ENCODE results near the gene TEAD1. TPM values are rescaled to one million over a fixed set of nuclear protein-coding genes. Genes with fewer than 3 reads are reported as not detected.
A peak's percentile ranks its signal among the peaks of the same experiment; 100 is the strongest.

The TEAD1 gene
- total RNA-seq, 1 experiment from 2014 or later = 102 TPM

DNA sequence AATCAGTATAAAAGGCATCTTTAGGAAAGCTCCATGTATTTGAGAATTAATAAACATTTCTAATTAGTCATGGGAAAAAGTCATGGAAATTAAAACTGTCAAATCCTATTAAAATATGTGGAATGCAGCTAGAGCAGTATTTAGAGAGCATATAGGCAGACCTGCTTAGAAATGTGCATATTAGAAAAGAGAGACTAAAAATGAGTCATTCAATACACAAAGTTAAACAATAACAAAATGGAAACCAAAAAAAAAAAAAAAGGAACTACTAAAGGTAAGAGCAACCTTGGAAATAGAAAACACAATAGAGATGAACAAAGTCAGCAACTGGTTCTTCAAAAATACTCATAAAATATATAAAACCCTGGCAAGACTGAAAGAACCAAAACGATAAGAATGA, 275.2 kb downstream of the TEAD1 start:
- no peaks in the 10 kb centered on the region for H3K4me1 ChIP-seq (ENCODE audit: control insufficient read depth, insufficient read depth, low read length)
- POLR2A ChIA-PET = no interaction called here
- no peak overlapping the region for H3K27ac ChIP-seq (ENCODE audit: low read length)
- CTCF ChIA-PET = no interaction called here
- H3K4me3 ChIP-seq (ENCODE audit: low read depth in 2 of 2, low read length in 2 of 2) = no peak overlapping the region
- DNase-seq (ENCODE audit: low read depth, low spot score) = no peak
- peaks cover 15% of the 10 kb centered on the region; the same call in 1 of the 2 replicates for H3K9me3 ChIP-seq (ENCODE audit: control insufficient read depth, insufficient read depth, low read depth, low read length)
- no peaks in the 10 kb centered on the region for H3K27me3 ChIP-seq (ENCODE audit: control insufficient read depth, insufficient read depth, low read length)
- BruUV-seq (replicated peaks) = no TSS peak
- ATAC-seq = no peak
- no peaks in the 10 kb centered on the region for H3K36me3 ChIP-seq (ENCODE audit: control insufficient read depth, insufficient read depth, low read length)
- TF ChIP-seq TCF7L2 (IDR thresholded peaks at IDR 0.05; ENCODE audit: low read depth, low read length) (no peak), POLR2AphosphoS5 (IDR thresholded peaks at IDR 0.05; ENCODE audit: low read depth, low read length) (no peak)
- TF ChIP-seq, protein P1, sequence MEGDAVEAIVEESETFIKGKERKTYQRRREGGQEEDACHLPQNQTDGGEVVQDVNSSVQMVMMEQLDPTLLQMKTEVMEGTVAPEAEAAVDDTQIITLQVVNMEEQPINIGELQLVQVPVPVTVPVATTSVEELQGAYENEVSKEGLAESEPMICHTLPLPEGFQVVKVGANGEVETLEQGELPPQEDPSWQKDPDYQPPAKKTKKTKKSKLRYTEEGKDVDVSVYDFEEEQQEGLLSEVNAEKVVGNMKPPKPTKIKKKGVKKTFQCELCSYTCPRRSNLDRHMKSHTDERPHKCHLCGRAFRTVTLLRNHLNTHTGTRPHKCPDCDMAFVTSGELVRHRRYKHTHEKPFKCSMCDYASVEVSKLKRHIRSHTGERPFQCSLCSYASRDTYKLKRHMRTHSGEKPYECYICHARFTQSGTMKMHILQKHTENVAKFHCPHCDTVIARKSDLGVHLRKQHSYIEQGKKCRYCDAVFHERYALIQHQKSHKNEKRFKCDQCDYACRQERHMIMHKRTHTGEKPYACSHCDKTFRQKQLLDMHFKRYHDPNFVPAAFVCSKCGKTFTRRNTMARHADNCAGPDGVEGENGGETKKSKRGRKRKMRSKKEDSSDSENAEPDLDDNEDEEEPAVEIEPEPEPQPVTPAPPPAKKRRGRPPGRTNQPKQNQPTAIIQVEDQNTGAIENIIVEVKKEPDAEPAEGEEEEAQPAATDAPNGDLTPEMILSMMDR (IDR thresholded peaks at IDR 0.05) = no peak
- in situ Hi-C loops (cut with HindIII; ENCODE audit: low pct_unique_long_range_greater_than_20kb, low sequenced_read_pairs) (no loop called here), intact Hi-C loops (cut with micrococcal nuclease; ENCODE audit: unreplicated experiment) (no loop called here)

DNA sequence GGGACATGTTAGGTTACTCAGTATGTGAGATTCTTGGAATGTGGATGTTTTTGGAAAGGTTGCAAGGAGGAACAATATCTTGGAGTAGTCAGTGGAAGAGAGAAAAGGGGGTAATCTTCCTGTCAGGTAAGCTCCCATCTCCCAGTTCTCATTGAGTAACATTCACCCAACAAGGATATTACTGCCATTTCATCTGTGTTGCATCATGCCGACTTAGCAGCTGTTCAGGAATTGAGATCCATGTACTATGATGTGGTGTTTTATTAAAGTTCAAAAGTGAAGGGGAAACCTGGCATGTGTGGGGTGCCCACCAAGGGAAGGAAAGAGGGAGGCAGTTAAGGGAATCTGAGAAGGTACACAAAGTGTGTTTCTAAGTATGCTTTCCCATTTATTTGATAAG, 276.4 kb downstream of the TEAD1 start:
- ATAC-seq = no peak
- in situ Hi-C loops (cut with HindIII; ENCODE audit: low pct_unique_long_range_greater_than_20kb, low sequenced_read_pairs) = no loop called here
- TF ChIP-seq SIN3A (IDR thresholded peaks at IDR 0.05; ENCODE audit: borderline replicate concordance, insufficient read depth, low read depth, low read length) (no peak), POLR2AphosphoS5 (IDR thresholded peaks at IDR 0.05; ENCODE audit: low read depth, low read length) (no peak), TCF7L2 (IDR thresholded peaks at IDR 0.05; ENCODE audit: low read depth, low read length) (no peak)
- TF ChIP-seq, protein P1 (IDR thresholded peaks at IDR 0.05) = no peak
- TF ChIP-seq, protein P2, sequence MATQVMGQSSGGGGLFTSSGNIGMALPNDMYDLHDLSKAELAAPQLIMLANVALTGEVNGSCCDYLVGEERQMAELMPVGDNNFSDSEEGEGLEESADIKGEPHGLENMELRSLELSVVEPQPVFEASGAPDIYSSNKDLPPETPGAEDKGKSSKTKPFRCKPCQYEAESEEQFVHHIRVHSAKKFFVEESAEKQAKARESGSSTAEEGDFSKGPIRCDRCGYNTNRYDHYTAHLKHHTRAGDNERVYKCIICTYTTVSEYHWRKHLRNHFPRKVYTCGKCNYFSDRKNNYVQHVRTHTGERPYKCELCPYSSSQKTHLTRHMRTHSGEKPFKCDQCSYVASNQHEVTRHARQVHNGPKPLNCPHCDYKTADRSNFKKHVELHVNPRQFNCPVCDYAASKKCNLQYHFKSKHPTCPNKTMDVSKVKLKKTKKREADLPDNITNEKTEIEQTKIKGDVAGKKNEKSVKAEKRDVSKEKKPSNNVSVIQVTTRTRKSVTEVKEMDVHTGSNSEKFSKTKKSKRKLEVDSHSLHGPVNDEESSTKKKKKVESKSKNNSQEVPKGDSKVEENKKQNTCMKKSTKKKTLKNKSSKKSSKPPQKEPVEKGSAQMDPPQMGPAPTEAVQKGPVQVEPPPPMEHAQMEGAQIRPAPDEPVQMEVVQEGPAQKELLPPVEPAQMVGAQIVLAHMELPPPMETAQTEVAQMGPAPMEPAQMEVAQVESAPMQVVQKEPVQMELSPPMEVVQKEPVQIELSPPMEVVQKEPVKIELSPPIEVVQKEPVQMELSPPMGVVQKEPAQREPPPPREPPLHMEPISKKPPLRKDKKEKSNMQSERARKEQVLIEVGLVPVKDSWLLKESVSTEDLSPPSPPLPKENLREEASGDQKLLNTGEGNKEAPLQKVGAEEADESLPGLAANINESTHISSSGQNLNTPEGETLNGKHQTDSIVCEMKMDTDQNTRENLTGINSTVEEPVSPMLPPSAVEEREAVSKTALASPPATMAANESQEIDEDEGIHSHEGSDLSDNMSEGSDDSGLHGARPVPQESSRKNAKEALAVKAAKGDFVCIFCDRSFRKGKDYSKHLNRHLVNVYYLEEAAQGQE (IDR thresholded peaks at IDR 0.05; ENCODE audit: insufficient read depth in 1 of 2, low read depth in 2 of 2, low read length in 1 of 2) = no peak
- no TSS peak for BruUV-seq (replicated peaks)
- CTCF ChIA-PET = no interaction called here
- no peak for DNase-seq (ENCODE audit: low read depth, low spot score)
- H3K36me3 ChIP-seq (ENCODE audit: control insufficient read depth, insufficient read depth, low read length) = no peaks in the 10 kb centered on the region
- POLR2A ChIA-PET = interaction anchor here (0.6 kb wide), 1 partner anchor 258 kb away, joined by 7 read pairs; no protein-coding TSS in a partner anchor
- H3K4me3 ChIP-seq (ENCODE audit: low read depth in 2 of 2, low read length in 2 of 2) = no peak overlapping the region
- H3K27ac ChIP-seq (ENCODE audit: low read length) = peak overlapping the region; percentile 35; the same call in 1 of the 2 replicates
- H3K27me3 ChIP-seq (ENCODE audit: control insufficient read depth, insufficient read depth, low read length) = no peaks in the 10 kb centered on the region
- H3K9me3 ChIP-seq (ENCODE audit: control insufficient read depth, insufficient read depth, low read depth, low read length) = peaks cover 15% of the 10 kb centered on the region; the same call in 1 of the 2 replicates
- intact Hi-C loops (cut with micrococcal nuclease; ENCODE audit: unreplicated experiment) = no loop called here
- H3K4me1 ChIP-seq (ENCODE audit: control insufficient read depth, insufficient read depth, low read length) = no peaks in the 10 kb centered on the region
